HG02973 (cell line): ENCODE results near the gene ITPKC.
A peak's percentile ranks its signal among the peaks of the same experiment; 100 is the strongest.

Source experiments
- ATAC-seq: cut with Tn5 transposase; IDR thresholded peaks from one replicate; pipeline ENCODE4 v1.9.1; 2021; ENCODE audit warnings: moderate library complexity; ENCODE audit not compliant: unreplicated experiment

Gene ITPKC

DNA sequence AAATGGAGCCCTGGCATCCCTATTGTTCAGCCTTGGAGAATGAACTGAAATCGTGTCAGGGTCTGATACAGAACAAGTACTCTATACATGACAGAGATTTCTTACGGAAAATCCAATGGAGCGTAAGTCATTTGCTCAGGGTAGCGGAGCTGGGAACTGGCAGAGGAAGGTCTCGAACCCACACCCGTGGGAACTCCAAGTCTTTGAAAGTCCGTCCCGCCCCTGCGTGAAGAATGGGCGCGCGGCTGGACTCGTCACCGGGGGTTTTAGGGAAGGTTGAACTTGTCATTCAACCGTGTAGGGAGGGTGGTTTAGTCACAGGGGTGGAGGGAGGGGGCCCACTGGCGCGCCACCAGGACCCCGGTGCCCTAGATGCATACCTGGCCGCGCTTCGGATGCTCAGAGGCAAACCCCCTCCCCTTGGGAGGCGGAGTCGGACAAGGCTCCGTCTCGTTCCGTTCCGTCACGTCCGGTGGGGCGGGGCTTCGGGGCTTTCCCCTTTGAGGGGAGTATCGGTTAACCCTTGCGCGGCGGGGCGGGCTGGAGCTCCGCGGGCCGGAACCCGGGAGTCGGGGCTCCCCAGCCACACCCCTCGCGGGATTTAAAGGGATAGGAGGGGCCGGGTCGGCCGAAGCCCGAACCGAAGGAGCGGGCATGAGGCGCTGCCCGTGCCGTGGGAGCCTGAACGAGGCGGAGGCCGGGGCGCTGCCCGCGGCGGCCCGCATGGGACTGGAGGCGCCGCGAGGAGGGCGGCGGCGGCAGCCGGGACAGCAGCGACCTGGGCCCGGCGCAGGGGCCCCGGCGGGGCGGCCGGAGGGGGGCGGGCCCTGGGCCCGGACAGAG is at the start of gene ITPKC, which contains the start of gene COQ8B:
ITPKC (plus strand) TSS at position 631 of the 843 bp plus-strand sequence; CDS start at position 655, 24 bp downstream.
COQ8B (minus strand) TSS at position 405 of the 843 bp plus-strand sequence. CDS start 2,254 bp downstream, outside the sequence.
- ATAC-seq, result peak; percentile 62

DNA sequence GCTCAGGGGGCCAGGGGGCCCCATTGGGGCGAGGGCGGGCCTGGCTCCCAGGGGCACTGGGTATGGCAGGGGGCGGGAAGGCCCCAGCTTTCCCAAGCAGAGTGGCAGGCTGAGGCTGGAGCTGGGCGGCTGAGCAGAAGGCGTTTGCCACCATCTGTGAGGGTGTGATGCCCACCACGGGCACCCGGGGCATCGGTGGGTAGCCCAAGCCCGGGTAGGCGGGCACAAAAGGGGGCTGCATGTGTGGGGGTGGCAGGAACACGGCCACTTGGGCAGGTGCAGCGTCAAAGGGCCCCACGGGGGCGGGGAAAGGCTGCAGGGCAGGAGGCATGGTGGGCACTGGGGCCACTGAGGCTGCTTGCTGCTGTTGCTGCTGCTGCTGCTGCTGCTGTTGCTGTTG is 49.3 kb upstream of the ITPKC start:
- no peak for ATAC-seq

DNA sequence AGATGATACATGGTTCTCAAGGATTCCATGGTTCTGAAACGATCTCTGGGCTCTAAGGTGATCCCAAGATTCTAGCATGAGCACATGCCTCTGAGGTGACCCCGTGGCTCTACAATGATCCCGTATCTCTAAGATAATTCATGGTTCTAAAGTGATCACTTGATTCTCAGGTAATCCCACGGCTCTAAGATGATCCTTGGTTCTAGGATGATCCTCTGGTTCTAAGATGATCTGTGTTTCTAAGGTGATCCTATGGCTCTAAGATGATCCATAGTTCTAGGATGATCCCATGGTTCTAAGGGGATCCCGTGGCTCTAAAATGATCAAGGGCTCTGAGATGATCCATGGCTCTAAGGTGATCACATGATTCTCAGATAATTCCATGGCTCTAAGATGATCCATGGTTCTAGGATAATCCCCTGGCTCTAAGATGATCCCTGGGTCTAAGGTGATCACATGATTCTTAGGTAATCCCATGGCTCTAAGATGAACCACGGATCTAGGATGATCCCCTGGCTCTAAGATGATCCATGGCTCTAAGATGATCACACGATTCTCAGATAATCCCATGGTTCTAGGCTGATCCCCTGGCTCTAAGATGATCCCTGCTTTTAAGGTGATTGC is 47.8 kb upstream of the ITPKC start:
- no peak for ATAC-seq

DNA sequence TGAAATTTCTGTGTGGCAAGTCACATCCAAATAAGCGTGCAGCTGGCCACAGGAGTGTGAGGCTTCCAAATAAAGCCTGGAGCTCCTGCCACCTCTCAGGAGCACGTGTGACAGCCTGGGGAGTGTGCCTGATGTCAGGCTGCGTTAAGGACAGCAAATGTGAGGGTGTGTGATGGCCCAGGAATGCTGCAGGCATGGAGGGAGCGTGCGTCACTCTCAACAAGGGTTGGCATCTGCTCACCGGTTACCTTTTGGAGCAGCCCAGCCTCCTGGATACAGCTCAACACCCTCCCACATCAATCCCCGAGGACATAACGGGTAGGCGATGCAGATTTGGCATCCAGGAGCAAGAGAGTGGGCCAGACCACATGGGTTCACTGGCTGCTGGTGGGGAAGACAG is 45.5 kb upstream of the ITPKC start:
- ATAC-seq, result no peak

DNA sequence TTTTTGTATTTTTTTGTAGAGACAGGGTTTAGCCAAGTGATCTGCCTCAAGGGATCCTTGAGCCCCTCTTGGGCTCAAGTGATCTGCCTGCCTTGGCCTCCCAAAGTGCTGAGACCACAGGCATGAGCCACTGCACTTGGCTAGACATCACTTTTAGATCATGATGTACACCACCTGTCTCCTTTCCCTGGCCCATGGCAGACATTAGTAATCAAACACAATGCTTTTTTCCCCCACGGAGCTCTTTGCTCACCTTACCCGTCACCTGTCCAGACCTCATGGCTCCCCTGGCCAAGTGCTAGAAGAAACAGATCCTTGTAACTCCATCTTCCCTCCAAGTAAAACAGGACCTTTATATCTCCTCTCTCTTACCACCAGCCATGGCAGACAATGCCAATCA is 44.9 kb upstream of the ITPKC start:
- no peak for ATAC-seq

DNA sequence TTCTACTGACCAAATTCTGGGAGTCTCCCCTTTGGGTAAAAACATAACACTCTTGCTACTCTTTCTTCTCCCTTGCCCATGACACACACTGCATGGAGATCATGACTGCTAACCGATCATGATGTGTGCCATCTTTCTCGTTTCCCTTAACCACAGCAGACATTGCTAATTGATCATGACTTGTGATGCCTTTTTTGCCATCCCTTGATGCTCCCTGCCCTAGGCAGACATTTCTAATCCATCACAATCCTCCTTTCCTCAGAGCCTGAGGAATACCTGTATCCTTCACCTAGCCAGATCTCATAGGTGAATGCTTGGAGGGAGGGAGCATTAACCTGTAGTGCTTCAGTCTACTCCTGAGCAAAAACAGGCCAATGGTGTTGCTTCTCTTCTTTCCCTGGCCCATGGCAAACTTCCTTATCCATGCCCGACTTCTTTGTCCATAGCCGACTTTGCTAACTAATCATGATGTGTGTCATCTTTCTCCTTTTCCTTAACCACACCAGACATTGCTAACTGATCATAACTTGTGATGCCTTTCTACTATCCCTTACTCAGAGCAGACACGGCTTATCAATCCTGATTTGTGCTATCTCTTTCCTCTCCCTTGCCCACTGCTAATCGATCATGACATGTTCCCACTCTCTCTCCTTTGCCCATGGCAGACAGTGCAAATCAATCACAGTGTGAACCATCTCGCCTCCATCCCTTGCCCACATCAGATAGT is 44.2 kb upstream of the ITPKC start:
- no peak for ATAC-seq

DNA sequence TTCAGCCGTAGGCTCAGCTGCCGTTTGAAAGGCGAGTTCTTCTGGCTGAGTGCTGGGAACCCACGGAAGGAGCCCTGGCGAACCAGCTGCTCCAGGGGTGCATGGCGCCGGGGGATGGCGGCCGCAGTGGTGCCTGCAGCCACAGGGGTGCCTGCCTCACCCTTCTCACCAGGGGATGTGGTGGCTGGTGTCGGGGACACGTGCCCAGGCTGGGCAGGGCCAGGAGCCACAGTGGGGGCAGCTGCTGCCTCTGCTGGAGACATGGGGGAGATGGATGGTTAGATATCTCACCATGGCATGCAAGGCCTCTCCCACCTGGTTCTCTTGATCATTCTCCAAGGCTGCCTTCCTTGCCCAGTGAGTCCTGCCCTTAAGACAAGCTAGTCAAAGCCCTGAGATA is 43.5 kb upstream of the ITPKC start:
- no peak for ATAC-seq

DNA sequence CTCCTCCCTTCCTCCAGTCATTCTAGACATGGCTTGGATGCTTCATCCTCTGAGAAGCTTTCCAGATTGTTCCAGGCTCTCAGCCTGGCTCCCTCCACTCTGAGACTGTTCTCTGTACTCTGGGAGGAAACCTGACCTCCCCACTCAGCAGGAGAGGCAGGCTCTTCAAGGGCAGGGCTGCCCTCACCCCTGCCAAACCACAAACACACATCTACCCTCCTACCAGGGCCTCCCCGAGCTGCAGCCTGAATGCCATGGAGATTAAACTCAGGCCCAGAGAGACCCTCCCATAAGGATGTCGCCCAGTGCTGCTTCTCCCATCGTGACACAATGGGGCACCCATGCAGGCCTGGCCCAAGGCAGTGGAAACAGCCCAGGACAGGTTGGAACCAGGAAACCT is 42.6 kb upstream of the ITPKC start:
- ATAC-seq, result no peak

DNA sequence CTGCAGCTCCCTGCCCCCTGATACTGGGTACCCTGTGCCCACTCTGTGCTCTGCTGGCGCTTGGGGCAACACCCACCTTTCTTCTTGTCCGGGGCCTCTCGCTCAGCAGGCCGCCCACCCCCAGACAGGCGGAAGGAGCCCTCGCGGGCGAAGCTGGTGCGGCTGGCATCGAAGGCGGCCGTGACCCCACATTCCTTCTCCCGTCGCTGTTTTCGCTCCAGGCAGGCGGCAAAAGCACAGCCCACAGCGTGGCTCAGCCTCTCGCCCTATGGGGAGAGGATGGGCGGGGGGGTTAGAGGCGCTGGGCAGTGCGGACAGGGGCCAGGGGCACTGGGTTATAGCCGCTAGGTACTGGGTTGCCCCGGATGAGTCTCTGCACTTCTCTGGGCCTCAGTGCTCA is 39.8 kb upstream of the ITPKC start:
- ATAC-seq, result no peak

DNA sequence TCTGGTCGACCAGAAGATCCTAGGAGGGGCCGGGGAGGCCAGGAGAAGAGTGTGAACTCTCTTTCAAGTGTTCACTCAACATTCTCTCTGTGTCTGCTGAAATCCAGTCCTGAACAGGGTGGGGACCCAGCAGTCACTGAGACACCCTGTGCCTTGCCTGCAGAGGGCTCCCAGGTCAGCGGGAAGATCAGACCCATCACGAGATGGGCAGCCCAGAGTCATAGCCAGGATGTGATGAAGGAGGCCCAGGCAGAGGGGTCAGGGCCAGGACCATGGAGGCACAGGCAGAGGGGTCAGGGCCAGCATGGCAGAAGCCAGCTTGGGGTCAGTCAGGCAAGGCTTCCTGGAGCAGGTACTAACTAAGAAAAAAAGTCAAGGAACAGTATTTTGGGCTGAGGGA is 35.9 kb upstream of the ITPKC start:
- ATAC-seq, result no peak

DNA sequence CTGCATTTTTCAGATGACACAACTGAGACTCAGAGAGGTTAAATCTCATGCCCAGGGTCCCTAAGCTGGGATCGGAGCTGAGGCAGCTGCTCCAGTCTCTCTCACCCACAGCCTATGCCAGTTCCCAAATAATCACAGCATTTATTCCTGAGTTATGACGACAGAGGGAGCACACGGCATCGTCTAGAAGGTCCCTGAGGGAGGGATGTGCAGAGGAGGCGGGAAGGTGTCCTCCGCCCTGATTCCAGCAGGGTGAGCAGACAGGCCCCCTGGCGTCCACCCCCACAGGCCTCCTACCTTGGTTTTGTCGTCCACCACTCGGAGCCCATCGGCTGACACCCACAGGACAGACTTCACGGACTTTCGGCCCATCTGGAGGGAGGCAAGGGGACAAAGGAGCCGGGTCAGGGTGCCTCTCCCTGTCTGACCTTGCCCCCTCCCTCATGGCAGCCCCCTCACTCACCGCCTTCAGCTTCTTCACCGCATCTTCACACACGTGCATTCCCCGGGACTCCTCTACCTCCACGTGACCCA is 34.4 kb upstream of the ITPKC start:
- ATAC-seq, result no peak

DNA sequence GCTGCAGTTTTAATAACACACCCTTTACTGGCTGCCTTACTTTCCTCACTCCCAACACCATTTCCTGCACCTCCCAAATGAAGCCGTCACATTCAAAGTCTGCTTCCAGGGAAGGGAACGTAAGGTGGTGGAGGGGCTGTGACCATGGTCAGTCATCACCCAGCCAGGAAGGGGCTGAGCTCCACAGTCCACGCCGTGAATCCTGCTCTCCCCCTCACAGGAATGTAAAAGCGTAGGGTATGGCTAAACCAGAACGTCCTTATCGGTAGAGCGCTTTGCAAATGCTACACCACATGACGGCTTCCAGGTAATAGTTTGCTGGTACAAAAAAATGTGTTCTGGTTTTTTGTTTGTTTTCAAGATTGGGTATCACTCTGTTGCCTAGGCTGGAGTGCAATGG is 33.5 kb upstream of the ITPKC start:
- no peak for ATAC-seq

DNA sequence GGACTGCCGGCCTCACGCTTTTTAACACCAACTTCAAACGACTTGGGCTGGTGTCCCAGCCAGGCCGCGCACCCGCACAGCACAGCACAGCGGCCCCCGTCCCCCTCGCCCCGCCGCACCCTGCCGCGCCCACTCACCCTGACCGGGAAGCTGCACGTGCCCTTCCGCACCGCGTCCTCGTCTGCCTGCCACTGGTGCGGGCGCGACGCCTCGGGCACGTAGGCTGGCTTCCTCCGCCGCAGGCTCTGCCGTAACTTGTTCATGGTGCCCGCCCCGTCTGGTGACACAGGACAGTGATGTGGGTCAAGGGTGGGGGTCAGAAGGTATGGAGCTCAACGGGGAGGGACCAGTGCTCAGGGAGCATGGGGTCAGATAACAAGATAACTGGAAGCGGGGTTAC is 32.6 kb upstream of the ITPKC start:
- no peak for ATAC-seq

DNA sequence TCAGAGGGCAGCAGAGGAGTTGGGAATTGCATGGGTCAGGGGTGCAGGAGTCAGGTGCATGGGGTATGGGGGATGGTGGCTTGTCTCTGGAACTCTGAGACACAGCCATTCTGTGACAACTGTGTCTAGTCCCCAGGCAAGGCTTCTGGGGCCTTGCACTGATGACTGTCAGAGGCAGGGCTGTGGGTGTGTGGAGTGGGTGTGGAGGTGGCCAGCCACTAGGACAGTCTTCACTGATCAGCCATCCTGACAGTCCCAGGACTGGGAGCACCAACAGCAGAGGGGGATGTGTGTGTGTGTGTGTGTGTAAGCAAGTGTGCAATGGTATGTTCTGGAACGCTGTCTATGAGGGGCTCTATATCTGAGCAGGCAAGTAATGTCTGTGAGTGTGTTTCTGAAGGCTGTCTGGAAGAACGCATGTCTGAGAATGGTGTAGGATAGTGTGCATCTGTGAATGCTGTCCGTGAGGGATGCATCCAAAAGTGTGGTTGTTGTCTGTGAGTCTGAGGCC is 31.8 kb upstream of the ITPKC start:
- no peak for ATAC-seq

DNA sequence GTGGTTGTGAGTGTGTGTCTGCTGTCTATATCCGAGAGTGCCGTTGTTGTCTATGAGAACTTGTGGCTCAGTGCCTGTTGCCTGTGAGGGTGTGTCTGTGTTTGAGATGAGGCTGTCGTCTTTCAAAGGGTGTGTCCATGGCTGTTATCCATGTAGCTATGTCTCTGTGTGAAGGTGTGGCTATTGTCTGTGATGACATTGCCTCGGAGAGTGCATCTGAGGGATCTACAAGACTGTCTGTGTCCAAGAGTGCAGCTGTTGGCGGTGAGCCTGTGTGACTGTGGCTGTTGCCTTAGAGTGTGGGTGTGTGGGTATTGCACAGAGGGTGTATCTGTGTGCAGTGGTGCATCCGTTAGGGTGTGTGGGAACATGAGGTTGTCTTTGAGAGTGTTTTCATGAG is 31.3 kb upstream of the ITPKC start:
- ATAC-seq, result no peak

DNA sequence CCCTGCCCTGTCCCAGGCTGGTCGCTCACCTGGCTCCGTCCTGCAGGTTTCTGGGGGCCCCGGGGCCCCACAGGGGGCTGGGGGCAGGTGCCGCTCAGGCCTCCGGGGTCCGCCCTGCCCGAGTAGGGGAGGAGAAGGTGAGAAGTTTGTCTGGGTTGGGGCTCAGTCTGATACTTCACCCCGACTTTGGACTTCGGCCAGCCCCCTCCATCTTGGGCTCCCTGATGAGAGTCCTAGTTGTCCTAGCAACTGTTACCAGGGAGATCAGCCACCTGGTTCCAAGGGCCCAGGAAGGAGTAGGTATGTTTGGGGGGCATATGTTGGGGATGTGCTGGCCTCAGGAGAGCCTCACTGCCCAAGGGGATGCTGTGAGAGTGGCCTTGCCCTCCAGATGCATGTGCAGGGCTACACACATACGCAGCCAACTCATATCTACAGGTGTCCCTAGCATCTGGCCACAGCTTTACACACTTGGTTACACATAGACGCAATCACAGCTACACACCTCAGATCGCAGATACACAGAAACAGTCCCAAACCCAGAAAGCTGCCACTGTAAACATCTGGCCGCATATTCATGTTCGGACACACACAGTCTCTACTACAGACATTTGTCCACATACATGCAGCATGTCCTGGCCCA is 29.9 kb upstream of the ITPKC start:
- no peak for ATAC-seq

DNA sequence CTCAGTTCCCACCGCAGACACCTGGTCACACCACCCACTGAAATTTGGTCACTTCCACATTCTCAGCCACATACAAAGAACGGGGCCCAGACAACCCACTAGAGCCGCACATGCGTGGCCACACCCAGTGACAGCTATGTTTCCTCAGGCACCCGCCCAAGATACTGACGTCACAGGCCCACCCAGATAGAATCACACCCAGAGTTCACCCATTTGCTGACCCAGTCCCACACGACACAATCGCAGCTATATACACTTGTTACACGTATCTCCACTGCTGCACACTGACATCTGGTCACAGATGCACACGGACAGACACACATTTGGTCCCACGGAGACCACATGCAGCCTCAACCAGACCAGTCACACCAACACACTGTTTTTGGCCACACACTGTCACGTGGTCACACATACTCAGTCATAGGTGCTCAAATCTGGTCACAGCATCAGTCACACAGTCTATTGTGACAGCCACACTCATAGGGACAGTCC is 29.3 kb upstream of the ITPKC start:
- no peak for ATAC-seq

DNA sequence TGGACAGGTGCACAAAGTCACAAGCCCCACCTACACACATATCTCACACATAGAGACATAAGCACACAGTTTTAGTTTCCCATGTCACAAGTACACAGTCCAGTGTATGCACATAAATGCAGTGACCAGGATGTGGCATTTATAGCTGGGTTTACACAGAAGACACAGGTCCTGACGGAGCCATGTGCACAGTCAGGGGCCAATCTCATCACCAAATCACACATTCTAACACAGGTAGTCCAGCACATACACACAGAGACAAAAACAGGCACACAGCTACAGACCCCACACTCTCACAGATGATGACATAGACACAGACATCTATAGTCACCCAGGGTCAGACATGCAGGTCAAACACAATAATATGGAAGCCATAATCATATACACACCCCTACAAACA is 28.6 kb upstream of the ITPKC start:
- ATAC-seq, result no peak

DNA sequence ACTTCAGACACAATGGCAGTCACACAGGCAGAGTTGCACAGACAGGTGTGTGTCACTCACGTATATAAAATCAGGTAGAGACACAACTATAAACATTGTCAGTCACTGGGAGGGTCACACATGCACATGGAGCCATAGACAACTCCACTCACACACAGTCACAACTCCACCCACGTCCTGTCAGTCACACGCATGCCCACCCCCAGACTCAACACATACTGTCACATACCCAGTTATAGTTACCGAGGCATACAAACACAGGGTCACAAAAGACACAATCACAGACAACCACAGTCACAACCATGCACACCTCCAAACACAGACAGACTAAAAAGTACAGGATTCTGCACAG is 27.9 kb upstream of the ITPKC start:
- no peak for ATAC-seq

DNA sequence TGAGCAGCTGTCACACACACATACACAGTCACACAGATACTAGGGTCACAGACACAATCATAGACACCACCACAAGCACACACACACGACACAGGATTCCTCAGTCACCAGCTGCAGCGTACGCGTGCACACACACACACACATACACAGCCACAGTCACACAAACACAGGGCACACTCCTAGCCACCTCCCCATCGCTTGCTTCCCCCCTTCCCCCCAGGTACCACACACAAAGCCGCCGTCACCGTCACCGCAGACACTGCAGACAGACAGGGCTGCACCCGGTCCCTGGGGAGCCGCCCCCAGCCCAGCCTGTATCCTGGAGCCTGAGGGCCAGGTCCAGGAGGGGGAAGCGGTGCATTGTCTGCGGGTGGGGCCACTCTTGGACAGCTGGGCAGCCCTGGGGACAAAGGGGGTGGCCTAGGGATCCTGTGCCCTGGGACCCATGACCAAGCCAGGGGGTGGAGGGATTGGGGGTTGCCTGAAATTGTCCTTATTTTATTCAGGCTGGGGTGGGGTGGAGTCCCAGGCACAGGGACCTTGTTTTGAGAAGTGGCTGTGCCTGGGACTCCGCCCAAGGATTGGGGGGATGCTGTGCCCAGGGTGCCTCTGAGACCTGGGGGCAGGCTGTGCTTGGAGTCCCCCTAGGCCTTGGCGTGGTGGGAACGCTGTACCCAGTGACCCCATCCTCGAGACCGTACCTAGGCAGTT is 27.4 kb upstream of the ITPKC start:
- ATAC-seq, result no peak
